Breast epithelium (tissue), 4 donors: Measurements from ENCODE around the gene DPP4. TPM values are rescaled to one million over a fixed set of nuclear protein-coding genes. Genes with fewer than 3 reads are reported as not detected.

Experiments
- DNase-seq, 2 donors: peaks; one replicate each; pipeline ENCODE4 v3.0.0-alpha.2; 2019; ENCODE audit warnings: low spot score in 2 of 2
- H3K27ac ChIP-seq, 2 donors: fragments of 200-600 bp; sonication (generic) in 1 of 2; one replicate each; pipeline ENCODE4 v1.5.1; 2016 to 2019; ENCODE audit warnings: mild to moderate bottlenecking in 1 of 2
- H3K27me3 ChIP-seq, 2 donors: fragments of 200-600 bp; sonication (generic) in 1 of 2; one replicate each; pipeline versions ENCODE4 v1.5.1 to v1.6.0; 2017 to 2019; ENCODE audit warnings: control low read depth in 1 of 2, mild to moderate bottlenecking in 1 of 2
- H3K36me3 ChIP-seq: fragments of 200-600 bp; one replicate; pipeline ENCODE4 v1.5.1; 2019
- H3K4me1 ChIP-seq, 2 donors: fragments of 200-600 bp; sonication (generic); one replicate each; pipeline ENCODE4 v1.5.1; 2016 to 2019; ENCODE audit warnings: control low read depth in 1 of 2
- H3K4me3 ChIP-seq, 3 donors: fragments of 200-600 bp; sonication (generic); 1 replicate in 2 of 3; 2 replicates in 1 of 3; pipeline ENCODE4 v1.5.1; 2016 to 2019; ENCODE audit warnings: mild to moderate bottlenecking in 3 of 3, moderate library complexity in 2 of 3
- H3K9me3 ChIP-seq, 2 donors: fragments of 200-600 bp; sonication (generic) in 1 of 2; one replicate each; pipeline ENCODE4 v1.5.1; 2016 to 2019; ENCODE audit warnings: control low read depth in 1 of 2
- CTCF ChIP-seq, 3 donors: fragments of 450-650 bp; IDR thresholded peaks; one replicate each; pipeline ENCODE4 v1.5.1; 2016 to 2017; ENCODE audit warnings: antibody characterized with exemption in 3 of 3, mild to moderate bottlenecking in 3 of 3, moderate library complexity in 3 of 3
- POLR2A ChIP-seq: fragments of 450-650 bp; IDR thresholded peaks from one replicate; pipeline ENCODE4 v1.6.1; 2016; ENCODE audit warnings: antibody characterized with exemption, mild to moderate bottlenecking, moderate library complexity
- POLR2AphosphoS5 ChIP-seq, 3 donors: sonication (generic); formaldehyde crosslinking; IDR thresholded peaks; one replicate each; pipeline ENCODE4 v1.6.1; 2017; ENCODE audit warnings: antibody characterized with exemption in 3 of 3
- intact Hi-C: fragments of 100-400 bp; cut with DNase I; formaldehyde crosslinking; loops from one replicate; pipeline ENCODE4 v1.15.1; 2023; ENCODE audit warnings: low total_unique reads
- total RNA-seq, 3 donors: library from RNA; depleted of rRNA; stranded (reverse); fragments of >200 nt; gene quantifications; one replicate each; pipeline ENCODE4 v1.1.0, GENCODE V29; 2016

DPP4 gene
- total RNA-seq, 3 donors from 2014 or later, result 7.5 to 17.3 (median 11.8) TPM

- intact Hi-C loops, result no loop called here
Measured at GRCh38 chr2:162075689-162076132, 1.7 kb upstream of the DPP4 start.

GRCh38 chr2:162074928-162075688 lies 1.1 kb upstream of the DPP4 start:
- Histone ChIP-seq H3K4me1 (no peaks in the 10 kb centered on the region), H3K4me3 (no peak overlapping the region), H3K36me3 (no peaks in the 10 kb centered on the region), H3K27ac (peak overlapping the region in 1 of 2 donors; percentile 48), H3K27me3 (no peaks in the 10 kb centered on the region), H3K9me3 (peaks cover 17 to 18% of the 10 kb centered on the region in 2 donors)
- TF ChIP-seq POLR2A (no peak), POLR2AphosphoS5 (IDR thresholded peaks at IDR 0.05) (no peak), CTCF (IDR thresholded peaks at IDR 0.05) (no peak)
- DNase-seq, result no peak
- intact Hi-C loops, result no loop called here

More at GRCh38 chr2:162075689-162076132, 1.7 kb upstream of the DPP4 start:
- no peak for TF ChIP-seq CTCF (IDR thresholded peaks at IDR 0.05)
- no peak for TF ChIP-seq POLR2AphosphoS5 (IDR thresholded peaks at IDR 0.05)
- H3K4me3 ChIP-seq, result no peak overlapping the region
- H3K4me1 ChIP-seq, result no peaks in the 10 kb centered on the region
- H3K9me3 ChIP-seq, result peaks cover 18% of the 10 kb centered on the region in 2 donors
- no peaks in the 10 kb centered on the region for H3K27me3 ChIP-seq
- no peaks in the 10 kb centered on the region for H3K36me3 ChIP-seq
- no peak for DNase-seq
- H3K27ac ChIP-seq, result peak overlapping the region in 1 of 2 donors; percentile 48

- H3K4me1 ChIP-seq, result no peaks in the 10 kb centered on the region
- H3K36me3 ChIP-seq, result no peaks in the 10 kb centered on the region
- intact Hi-C loops, result no loop called here
- peak overlapping the region; percentile 52 to 89 (median 61) for H3K4me3 ChIP-seq
- DNase-seq, result no peak
- peaks cover 12 to 16% of the 10 kb centered on the region in 2 donors for H3K9me3 ChIP-seq
- peak overlapping the region in 1 of 2 donors; percentile 50 for H3K27ac ChIP-seq
- TF ChIP-seq POLR2AphosphoS5 (IDR thresholded peaks at IDR 0.05), result no peak
- no peak for TF ChIP-seq POLR2A
- no peak for TF ChIP-seq CTCF (IDR thresholded peaks at IDR 0.05)
- H3K27me3 ChIP-seq, result no peaks in the 10 kb centered on the region
Measured at GRCh38 chr2:162074632-162074895, 549 bp upstream of the DPP4 start.

GRCh38 chr2:162072976-162073887 lies 783 bp downstream of the DPP4 start:
- Histone ChIP-seq H3K9me3 (peaks cover 0 to 3% of the 10 kb centered on the region in 2 donors), H3K4me1 (no peaks in the 10 kb centered on the region), H3K27me3 (no peaks in the 10 kb centered on the region), H3K36me3 (no peaks in the 10 kb centered on the region), H3K27ac (peak overlapping the region; percentile 50 to 71), H3K4me3 (peak overlapping the region; percentile 52 to 89 (median 61))
- TF ChIP-seq CTCF (IDR thresholded peaks at IDR 0.05) (no peak), POLR2A (no peak), POLR2AphosphoS5 (IDR thresholded peaks at IDR 0.05) (no peak)
- intact Hi-C loops, result no loop called here
- no peak for DNase-seq
